Keratinocyte (primary cell): ENCODE data around the gene RASGRP3. TPM values are rescaled to one million over a fixed set of nuclear protein-coding genes. Genes with fewer than 3 reads are reported as not detected.

Source experiments
- DNase-seq: peaks from one replicate; pipeline ENCODE4 v3.0.0-alpha.2; 2011; ENCODE audit warnings: low read depth, missing footprints, low spot score
- FAIRE-seq: peaks from 2 replicates; lab custom pipeline; 2011; peaks lifted over from hg19 to GRCh38; lab: Jason Lieb, UNC
- H2AFZ ChIP-seq: 2 replicates; pipeline ENCODE4 v1.6.0; 2012; ENCODE audit warnings: low read length, control low read depth, inconsistent platforms; ENCODE audit not compliant: control insufficient read depth
- H3K27ac ChIP-seq: 2 replicates; pipeline ENCODE4 v1.5.1; 2011; ENCODE audit warnings: low read length; ENCODE audit not compliant: control insufficient read depth, insufficient read depth
- H3K27me3 ChIP-seq: 3 replicates; pipeline ENCODE4 v1.6.0; 2011; ENCODE audit warnings: low read length; ENCODE audit not compliant: control insufficient read depth, insufficient read depth; ENCODE audit errors: extremely low read depth
- H3K36me3 ChIP-seq, 2 experiments: 2 replicates in 1 of 2; 3 replicates in 1 of 2; pipeline ENCODE4 v1.5.1; 2011; ENCODE audit warnings: low read length in 2 of 2, mild to moderate bottlenecking in 1 of 2; ENCODE audit not compliant: control insufficient read depth in 2 of 2, insufficient read depth in 2 of 2; ENCODE audit errors: extremely low read depth in 1 of 2
- H3K4me1 ChIP-seq: 3 replicates; pipeline ENCODE4 v1.5.1; 2011; ENCODE audit warnings: low read length; ENCODE audit not compliant: control insufficient read depth, insufficient read depth; ENCODE audit errors: extremely low read depth
- H3K4me2 ChIP-seq: 3 replicates; pipeline ENCODE4 v1.6.0; 2011; ENCODE audit warnings: low read depth, low read length; ENCODE audit not compliant: control insufficient read depth, insufficient read depth; ENCODE audit errors: extremely low read depth
- H3K4me3 ChIP-seq, 3 experiments: fragments of 200-600 bp in 1 of 3; sonication (generic) in 1 of 3; 2 replicates in 2 of 3; 3 replicates in 1 of 3; pipeline ENCODE4 v1.5.1; 2011 to 2016; ENCODE audit warnings: low read length in 3 of 3, mild to moderate bottlenecking in 3 of 3, control low read depth in 2 of 3, inconsistent platforms in 1 of 3, low read depth in 1 of 3, mixed read lengths in 1 of 3, mixed run types in 1 of 3, moderate library complexity in 1 of 3; ENCODE audit not compliant: control insufficient read depth in 2 of 3, insufficient read depth in 2 of 3; ENCODE audit errors: extremely low read depth in 1 of 3
- H3K79me2 ChIP-seq: 2 replicates; pipeline ENCODE4 v1.6.0; 2012; ENCODE audit warnings: low read length; ENCODE audit not compliant: control insufficient read depth, insufficient read depth
- H3K9ac ChIP-seq: 3 replicates; pipeline ENCODE4 v1.6.0; 2011; ENCODE audit warnings: low read length; ENCODE audit not compliant: control insufficient read depth, insufficient read depth; ENCODE audit errors: extremely low read depth
- H3K9me1 ChIP-seq: 3 replicates; pipeline ENCODE4 v1.6.0; 2011; ENCODE audit warnings: low read length; ENCODE audit not compliant: control insufficient read depth, insufficient read depth; ENCODE audit errors: extremely low read depth
- H3K9me3 ChIP-seq: 2 replicates; pipeline ENCODE4 v1.5.1; 2012; ENCODE audit warnings: low read depth, low read length; ENCODE audit not compliant: control insufficient read depth
- H4K20me1 ChIP-seq: 3 replicates; pipeline ENCODE4 v1.6.0; 2011; ENCODE audit warnings: low read length; ENCODE audit not compliant: control insufficient read depth, insufficient read depth; ENCODE audit errors: extremely low read depth
- CTCF ChIP-seq, 3 experiments: IDR thresholded peaks in 1 of 3; conservative IDR thresholded peaks in 1 of 3; optimal IDR thresholded peaks in 1 of 3; 2 replicates in 2 of 3; 3 replicates in 1 of 3; pipeline versions ENCODE3 to v1.5.1; 2011; ENCODE audit warnings: low read length in 3 of 3, mild to moderate bottlenecking in 3 of 3, moderate library complexity in 2 of 3, control low read depth in 1 of 3, inconsistent platforms in 1 of 3; ENCODE audit not compliant: insufficient read depth in 2 of 3; ENCODE audit errors: extremely low read depth in 1 of 3
- EZH2 ChIP-seq: IDR thresholded peaks from one replicate; pipeline ENCODE4 v1.6.1; 2012; ENCODE audit warnings: inconsistent platforms, mild to moderate bottlenecking, low read length, moderate library complexity
- dilution Hi-C: fragments of 300-500 bp; cut with MboI; formaldehyde crosslinking; loops from one replicate; pipeline ENCODE4 v1.7.0; 2020; ENCODE audit warnings: low sequenced_read_pairs; ENCODE audit not compliant: extremely low pct_ligation_motif_present
- polyA plus RNA-seq, 5 experiments: library from polyadenylated mRNA; depleted of rRNA in 3 of 5; stranded (reverse) in 3 of 5; stranded (forward) in 1 of 5; unstranded in 1 of 5; fragments of >200 nt; gene quantifications; 1 replicate in 1 of 5; 2 replicates in 3 of 5; 3 replicates in 1 of 5; pipeline versions ENCODE4 v1.2.1 to v1.2.3, GENCODE V29; 2011 to 2012; ENCODE audit warnings: missing spikeins in 2 of 5, low read depth in 1 of 5, low replicate concordance in 1 of 5

RASGRP3 gene
- polyA plus RNA-seq, 1 donor (not counting 4 experiments of a cell fraction or from before 2014, with no cell fraction given): 0.56 TPM

- Histone ChIP-seq H3K9me1 (no peaks in the 10 kb centered on the region), H3K9ac (no peak overlapping the region), H4K20me1 (no peaks in the 10 kb centered on the region), H3K27ac (no peak overlapping the region), H3K9me3 (no peaks in the 10 kb centered on the region), H3K4me2 (no peak overlapping the region), H2AFZ (no peak overlapping the region), H3K4me3 (no peak overlapping the region), H3K79me2 (no peaks in the 10 kb centered on the region), H3K4me1 (no peaks in the 10 kb centered on the region), H3K36me3 (no peaks in the 10 kb centered on the region), H3K27me3 (no peaks in the 10 kb centered on the region)
- dilution Hi-C loops: no loop called here
- DNase-seq (no peak), FAIRE-seq (no peak)
- TF ChIP-seq CTCF (optimal IDR thresholded peaks at IDR 0.05 in 1 of 3, IDR thresholded peaks at IDR 0.05 in 1 of 3, conservative IDR thresholded peaks at IDR 0.05 in 1 of 3; ENCODE audit: extremely low read depth in 1 of 3, insufficient read depth in 2 of 3, low read length in 3 of 3): no peak
- no peak for TF ChIP-seq EZH2
These were observed 76.5 kb downstream of the RASGRP3 start for GRCh38 chr2:33552758-33553461.

DNA sequence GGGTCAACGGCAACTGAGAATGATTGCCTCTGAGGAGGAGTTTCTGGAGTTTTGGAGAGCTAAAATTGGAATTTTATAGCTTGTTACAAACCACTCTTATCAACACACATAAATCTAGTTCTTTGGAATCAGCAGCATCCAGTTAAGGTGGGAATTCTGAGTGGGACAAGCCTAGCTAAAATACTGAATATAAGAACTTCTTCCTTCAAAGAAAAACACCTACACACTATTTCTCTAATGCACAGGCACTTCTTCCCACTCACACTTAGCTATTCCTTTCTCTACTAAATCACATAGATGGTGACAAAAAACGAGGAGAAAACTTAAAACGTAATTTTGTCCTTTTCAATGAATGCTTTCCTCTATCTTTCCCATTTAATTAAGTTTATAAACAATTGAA, 79.2 kb downstream of the RASGRP3 start:
- H3K9ac ChIP-seq: no peak overlapping the region
- no peaks in the 10 kb centered on the region for H4K20me1 ChIP-seq
- H3K27ac ChIP-seq: no peak overlapping the region
- FAIRE-seq (no peak), DNase-seq (no peak)
- no peaks in the 10 kb centered on the region for H3K27me3 ChIP-seq
- TF ChIP-seq EZH2 (no peak), CTCF (optimal IDR thresholded peaks at IDR 0.05 in 1 of 3, IDR thresholded peaks at IDR 0.05 in 1 of 3, conservative IDR thresholded peaks at IDR 0.05 in 1 of 3; ENCODE audit: extremely low read depth in 1 of 3, insufficient read depth in 2 of 3, low read length in 3 of 3) (no peak)
- no peaks in the 10 kb centered on the region for H3K4me1 ChIP-seq
- no peak overlapping the region for H2AFZ ChIP-seq
- H3K9me1 ChIP-seq: no peaks in the 10 kb centered on the region
- no peaks in the 10 kb centered on the region for H3K36me3 ChIP-seq
- H3K79me2 ChIP-seq: no peaks in the 10 kb centered on the region
- no peak overlapping the region for H3K4me3 ChIP-seq
- no peak overlapping the region for H3K4me2 ChIP-seq
- dilution Hi-C loops: no loop called here
- no peaks in the 10 kb centered on the region for H3K9me3 ChIP-seq
